GM23248 (cell line): ENCODE measurements around the gene MIA3.

Experiments used
- EZH2 ChIP-seq: fragments of 200-600 bp; sonication (generic); IDR thresholded peaks from 2 replicates; pipeline ENCODE4 v1.6.1; 2018; ENCODE audit warnings: antibody characterized with exemption, mild to moderate bottlenecking; ENCODE audit not compliant: insufficient read depth, poor library complexity, severe bottlenecking
- EZH2phosphoT487 ChIP-seq: fragments of 200-600 bp; sonication (generic); IDR thresholded peaks from 2 replicates; pipeline ENCODE4 v1.6.1; 2018; ENCODE audit warnings: antibody characterized with exemption, moderate library complexity, mild to moderate bottlenecking, low read depth; ENCODE audit not compliant: insufficient read depth

DNA sequence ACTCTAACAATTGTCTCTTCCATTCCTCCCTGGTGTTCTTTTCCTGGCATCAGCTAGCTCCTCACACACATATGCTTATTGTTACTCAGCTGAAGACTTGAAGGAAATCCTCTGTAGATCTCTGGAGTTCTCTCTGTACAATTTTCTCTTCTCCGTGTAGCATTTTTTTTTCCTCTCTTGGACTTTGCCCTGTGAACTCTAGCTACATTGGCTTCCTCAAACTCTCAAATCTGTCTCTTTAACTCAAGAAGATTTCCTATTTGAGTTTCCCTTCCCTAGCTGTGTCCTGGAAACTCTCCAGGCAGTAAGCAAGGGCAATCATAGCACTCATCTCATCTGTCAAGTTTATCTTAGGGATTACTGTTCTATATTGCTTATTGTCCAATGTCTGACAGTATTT is 4.3 kb upstream of the MIA3 start:
- TF ChIP-seq EZH2 (no peak), EZH2phosphoT487 (no peak)
